SK-N-MC (cell line): ENCODE data around the gene KDM4E.
"Not testable (repeated sequence)": the region's sequence is repeated elsewhere in the genome, so short reads cannot be mapped to it uniquely, and the experiment has no call there.

Source experiments
- EZH2 ChIP-seq: fragments of 200-600 bp; sonication (generic); IDR thresholded peaks from one replicate; pipeline ENCODE4 v1.6.1; 2017; ENCODE audit warnings: antibody characterized with exemption
- POLR2AphosphoS5 ChIP-seq: IDR thresholded peaks from 2 replicates; pipeline ENCODE4 v1.6.1; 2012; ENCODE audit warnings: mild to moderate bottlenecking, low read depth, low read length, borderline replicate concordance

DNA sequence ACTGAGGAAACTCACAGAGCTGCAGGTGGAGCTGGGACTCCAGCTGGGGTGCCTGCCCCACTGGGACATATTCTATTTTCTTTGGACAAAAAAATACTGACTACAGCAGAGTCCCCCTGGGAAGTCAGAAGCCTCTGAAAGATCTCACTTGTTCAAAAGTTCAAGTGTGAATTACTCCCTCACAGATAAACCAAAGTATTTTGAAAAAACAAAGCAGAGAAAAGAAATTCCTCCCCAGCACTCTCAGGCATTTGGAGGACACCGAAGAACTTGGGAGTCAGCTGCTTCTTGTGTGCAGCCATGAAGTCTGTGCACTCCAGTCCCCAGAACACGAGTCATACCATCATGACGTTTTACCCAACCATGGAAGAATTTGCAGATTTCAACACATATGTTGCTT lies 24.1 kb downstream of the KDM4E start, which contains the start of gene KDM4F:
- not testable (repeated sequence) for TF ChIP-seq EZH2, POLR2AphosphoS5
